Femur (tissue), 1 donor: ENCODE data around the gene PAM16.
A peak's percentile ranks its signal among the peaks of the same experiment; 100 is the strongest.
"Not testable (repeated sequence)": the region's sequence is repeated elsewhere in the genome, so short reads cannot be mapped to it uniquely, and the experiment has no call there.

Source experiments
- DNase-seq: peaks from one replicate; pipeline ENCODE4 v3.0.0-alpha.2; 2017

Gene PAM16

DNA sequence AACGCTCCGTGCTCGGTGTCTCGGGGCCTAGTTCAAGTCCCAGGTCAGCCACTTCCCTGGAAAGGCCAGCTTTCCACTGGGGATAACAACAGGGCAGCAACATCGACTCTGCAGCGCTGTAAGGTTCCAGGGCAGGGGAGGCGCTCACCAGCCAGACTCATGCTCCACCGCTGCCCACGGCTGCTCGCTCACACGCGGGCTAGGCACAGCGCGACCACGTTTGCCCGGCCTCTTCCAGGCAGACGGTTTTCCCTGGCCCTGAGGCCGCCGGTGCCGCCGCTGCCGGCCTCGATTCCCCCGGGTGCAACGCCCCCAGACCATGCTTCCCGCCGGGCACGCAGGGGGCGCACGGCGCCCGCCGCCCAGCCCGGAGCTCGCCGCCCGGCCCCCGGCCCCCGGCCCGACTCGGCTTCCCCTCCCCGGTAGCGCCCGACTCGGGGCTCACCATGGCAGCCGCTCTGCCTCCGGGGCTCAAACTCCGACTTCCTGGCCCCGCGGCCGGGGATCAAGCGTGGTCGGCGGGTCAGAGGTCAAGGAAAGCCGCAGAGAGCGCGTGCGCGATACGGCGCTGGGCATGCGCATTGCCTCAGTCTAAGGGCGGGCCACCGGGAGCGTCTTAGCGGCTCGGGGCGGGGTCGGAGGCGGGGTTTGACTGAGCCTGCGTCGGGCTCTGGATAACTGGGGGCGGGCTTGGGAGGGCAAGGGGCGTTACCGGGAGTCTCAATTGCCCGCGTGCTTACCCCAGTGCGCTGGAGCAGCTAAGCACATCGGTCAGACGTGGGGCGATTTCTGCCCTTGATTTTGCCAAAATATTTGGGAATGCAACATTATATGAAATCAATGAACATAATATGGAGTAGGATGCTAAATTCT is at the start of gene PAM16:
PAM16 (minus strand) TSS at position 535 of the 873 bp plus-strand sequence; CDS start at position 448, 87 bp downstream.
- peak; percentile 98 for DNase-seq

DNA sequence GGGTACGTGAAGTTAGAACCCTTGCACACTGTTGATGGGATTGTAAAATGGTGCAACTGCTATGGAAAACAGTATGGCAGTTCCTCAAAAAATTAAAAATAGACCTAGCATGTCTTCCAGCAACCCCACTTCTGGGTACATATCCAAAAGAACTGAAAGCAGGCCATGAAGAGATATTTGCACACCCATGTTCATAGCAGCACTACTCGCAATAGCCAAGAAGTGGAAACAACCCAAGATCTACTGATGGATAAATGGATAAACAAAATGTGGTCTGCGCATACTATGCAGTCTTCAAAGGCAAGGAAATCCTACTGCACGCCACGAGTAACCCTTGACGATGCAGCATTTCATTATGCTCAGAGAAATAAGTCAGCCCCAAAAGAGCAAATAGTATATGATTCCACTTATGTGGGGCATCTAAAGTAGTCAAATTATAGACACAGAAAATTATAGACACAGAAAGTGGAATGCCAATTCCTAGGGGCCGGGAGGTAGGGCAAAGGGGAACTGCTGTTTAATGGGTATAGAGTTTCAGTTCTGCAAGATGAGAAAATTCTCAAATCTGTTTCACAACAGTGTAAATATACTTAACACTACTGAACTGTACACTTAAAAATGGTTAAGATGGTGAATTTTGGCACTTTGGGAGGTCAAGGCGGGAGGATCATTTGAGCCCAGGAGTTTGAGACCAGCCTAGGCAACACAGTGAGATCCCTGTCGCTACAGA is 48.0 kb upstream of the PAM16 start:
- DNase-seq = no peak

DNA sequence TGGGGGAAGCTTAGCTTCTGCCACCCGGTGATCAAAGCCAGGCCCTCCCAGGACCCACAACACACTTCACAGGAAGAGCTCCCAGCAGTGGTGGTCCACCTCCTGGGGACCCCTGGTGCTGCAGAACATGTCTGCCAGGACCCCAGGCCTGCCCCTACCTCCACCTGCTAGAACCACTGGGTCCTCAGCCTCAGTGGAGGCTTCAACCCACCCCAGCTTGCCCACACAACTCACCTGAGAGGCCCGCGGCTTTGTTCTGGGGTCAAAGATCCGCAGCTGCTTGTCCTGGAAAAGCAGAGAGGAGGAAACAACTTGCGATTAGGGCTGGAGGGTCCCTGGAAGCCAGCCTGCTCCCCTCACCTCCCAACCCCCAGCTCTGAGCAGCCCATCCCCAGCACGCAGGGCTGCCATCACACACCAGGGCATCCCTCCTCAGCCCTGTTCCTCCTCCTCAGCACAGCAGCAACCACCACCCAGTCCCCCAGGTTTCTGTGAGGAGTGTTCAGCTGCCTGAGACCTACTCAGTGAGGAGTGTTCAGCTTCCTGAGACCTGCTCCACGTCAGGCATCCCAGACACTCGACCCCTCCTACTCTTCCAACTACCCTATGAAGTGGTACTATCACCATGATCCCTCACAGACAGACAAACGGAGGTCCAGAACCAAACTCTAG is 44.1 kb upstream of the PAM16 start:
- DNase-seq = peak; percentile 16

DNA sequence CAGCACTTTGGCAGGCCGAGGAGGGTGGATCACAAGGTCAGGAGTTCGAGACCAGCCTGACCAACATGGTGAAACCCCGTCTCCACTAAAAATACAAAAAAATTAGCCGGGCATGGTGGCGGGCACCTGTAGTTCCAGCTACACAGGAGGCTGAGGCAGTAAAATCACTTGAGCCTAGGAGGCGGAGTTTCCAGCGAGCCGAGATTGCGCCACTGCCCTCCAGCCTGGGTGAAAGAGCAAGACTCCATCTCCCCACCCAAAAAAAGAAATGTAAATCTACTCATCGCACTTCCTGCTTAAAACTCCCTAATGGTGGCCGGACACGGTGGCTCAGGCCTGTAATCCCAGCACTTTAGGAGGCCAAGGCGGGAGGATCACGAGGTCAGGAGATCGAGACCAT is 42.7 kb upstream of the PAM16 start:
- DNase-seq = not testable (repeated sequence)

DNA sequence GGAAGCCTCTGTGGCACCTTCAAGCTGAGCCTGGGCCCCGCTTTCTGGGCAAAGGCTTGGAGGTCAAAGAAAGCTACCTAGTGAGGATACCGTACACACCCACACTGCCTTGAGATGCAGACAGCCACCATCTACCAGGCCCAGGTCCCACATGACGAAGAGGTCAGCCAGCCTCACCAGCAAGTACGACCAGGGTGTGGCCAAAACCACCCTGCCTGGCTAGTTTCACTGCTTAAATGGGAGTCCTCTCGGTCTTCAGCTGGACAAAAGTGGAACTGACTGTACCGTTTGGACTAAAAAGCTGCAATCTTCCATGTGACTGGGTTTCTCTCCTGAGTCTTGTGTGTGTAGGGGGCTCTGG is 42.1 kb upstream of the PAM16 start:
- DNase-seq = peak; percentile 47

DNA sequence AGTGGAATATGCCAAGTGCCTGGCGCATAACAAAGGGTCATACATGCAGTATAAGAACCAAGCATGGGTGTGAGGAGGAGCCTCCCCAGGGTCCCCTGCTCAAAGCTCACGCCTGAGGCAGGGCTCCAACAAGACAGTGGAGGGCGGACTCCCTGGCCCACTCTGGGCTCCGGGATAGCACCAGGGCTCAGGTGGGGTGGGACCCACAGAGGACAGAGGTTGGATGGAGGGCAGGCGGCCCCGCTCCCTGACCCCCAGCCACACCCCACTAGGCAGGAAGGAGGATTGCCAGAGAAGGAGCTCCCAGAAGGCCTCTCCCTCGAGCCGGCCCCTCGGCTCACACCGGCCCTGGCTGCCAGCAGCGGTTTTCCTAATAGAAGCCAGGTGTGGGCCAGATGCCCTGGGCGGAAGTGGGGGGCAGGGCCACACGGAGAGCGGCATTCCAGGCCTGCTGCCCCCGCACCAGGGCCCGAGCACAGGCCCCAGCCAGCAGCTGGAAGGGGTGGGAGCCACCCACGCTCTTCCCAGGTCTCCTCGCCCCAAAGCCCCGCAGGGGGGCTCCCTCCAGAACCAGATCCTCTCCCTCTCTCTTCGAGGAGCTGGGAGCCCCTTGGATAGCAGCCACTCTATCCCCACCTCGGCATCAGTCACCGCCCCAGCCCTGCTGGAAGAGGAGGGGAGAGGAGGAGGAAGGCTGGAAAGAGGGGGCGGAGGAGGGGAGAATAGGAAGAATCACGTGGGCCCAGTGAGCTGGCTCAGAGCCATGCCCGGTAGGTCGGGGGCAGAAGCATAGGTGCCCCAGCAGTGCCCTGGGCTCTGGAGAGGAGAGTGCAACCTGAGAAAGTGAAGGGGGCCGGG is 41.5 kb upstream of the PAM16 start:
- peak; percentile 87 for DNase-seq

DNA sequence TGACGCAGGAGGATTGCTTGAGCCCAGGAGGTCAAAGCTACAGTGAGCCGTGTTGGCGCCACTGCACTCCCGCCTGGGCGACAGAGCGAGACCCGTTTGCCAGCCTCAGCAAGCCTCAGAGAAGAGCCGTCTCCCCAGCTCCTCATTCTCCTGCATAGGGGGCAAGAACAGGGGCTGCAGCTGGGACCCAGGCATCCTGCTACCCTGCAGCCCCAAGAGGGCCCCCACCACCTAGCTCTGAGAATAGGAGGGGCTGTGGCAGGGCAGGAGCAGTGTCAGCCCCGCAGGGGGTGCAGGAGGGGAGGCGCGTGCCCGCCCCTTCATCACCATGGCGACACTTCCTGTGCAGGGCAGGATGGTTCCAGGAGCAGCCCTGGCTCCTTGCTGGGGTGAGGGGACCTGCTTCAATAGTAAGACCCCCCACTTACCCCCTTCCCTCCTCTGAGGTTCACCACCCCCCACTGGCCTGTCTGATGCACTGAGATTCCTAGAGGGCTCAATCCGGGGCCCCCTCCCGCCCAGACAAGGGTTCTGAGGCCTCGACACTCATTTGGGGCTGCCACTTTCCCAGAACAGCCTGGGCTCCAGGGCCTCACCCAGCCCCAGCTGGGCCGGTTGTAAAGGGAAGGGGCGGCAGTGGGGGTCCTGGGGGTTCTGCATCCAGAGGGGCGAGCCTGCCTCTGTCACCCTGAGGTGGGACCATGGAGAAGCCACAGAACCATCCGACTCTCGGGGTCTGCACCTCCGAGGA is 40.7 kb upstream of the PAM16 start:
- DNase-seq = peak; percentile 37

DNA sequence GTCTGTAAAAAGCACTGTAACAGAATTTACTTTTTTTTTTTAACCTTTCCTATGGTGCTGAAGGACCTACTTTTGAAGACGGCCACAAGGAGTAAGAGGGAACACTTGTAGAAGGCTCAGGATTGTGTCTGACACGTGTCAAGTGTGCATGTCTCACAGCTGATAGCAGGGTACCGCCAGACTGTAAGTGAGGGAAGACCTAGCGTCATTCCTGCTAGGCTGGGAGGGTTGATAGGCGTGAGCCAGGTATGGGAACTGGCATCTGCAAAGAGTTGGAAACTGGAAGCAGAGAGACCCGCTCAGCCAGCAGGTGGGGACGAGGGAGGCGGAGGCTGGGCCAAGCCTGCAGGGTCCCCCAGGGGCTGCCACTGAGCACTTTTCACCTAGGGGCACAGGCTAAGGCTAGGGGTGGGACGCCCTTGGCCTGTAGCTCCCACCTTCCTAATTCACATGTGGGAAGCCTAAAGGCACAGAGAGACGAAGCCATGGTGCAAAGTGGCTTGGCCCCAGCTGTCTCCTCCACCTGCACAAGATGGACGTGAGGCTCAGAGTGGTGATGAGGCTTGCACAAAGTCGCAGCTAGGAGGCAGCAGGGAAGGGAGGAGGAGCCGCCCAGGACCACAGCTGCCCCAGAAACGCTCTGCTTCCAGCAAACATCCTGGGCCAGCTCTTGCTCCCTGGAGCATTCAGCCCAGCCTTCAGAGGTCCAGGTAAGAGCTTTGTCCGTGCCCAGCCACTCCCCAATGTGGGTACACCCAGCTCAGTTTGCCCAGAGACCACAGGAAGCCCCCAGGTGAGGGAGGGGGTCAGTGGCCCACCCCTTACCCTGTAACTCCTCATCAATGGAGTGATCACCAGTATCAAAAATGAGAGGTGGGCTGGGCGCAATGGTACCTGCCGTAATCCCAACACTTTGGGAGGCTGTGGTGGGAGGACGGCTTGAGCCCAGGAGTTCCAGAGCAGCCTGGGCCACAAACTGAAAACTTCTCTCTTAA is 39.4 kb upstream of the PAM16 start:
- no peak for DNase-seq

DNA sequence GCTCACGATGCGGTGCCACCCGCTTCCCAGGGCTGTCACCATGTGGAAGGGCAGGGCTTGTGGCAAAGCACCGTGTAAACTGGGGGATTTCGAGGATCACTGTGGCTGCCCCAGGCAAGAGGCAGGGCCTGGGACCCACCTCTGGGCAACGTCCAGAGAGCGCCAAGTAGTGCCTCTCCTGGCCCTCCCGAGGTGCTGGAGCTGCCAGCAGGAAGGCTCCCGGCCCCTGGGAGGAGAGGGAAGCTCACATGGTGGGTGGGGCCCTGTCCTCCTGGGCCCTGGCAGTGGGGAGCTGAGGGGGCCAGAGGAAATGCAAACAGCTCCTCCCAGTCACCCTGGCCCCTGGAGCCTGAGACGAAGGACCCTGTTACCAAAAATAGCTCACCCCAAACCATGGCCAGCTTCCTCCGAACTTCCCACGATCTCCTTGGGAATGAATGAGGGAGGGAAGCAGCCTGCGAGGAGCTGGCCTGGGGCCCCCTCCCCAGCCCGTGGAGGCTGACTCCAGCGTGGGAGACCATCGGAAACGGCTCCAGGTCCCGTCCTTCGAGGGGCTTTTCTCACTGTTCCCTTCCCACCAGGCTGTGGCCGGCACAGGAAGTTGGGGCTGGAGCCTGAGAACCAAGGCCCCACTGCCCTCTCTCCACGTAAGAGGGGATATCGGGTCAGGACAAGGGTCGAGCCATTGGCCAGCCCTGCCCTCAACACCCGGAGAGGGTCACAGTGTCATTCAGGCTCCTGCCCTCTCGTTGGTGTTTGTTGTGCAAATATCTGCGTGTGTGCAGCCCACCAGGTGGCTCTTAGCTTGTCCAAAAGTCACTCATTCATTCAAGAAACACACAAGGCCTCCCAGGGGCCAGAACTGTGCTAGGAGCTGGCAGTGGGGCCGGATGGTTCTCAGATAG is 38.2 kb upstream of the PAM16 start:
- peak; percentile 45 for DNase-seq

DNA sequence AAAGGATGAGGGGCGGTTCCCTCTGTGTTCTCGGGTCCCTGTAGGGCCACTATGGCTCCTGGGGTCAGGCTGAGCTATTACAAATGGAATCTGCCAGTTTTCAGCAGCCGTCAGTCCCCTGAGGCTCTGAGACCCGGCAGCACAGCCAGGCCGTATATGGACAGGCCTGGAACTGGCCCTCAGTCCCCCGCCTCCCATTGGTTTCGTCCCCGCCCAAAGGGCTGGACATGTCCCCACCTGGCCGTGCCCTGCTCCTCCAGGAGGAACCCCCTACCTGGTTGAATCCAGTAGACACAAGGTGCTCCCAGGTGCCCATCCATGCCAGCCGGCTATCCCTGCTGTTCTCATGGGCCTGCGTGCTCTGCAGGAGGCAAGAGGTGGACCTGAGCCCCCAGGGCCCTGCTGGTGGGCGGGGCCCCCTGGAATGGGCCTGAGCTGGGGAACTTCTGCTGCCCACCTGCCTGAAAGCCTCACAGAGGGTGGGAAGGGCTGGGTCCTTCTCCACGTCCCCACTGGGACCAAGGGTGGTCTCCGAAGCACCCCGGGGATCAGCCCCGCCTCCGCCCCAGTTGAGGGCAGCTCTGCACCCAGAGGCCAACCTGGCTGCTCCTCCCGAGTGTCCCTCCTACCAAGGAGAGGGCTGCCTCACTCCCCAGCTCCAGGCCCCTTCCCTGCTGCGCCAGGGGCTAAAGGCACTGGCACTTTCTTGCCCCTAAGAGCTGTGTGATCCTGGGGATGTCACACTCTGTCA is 37.3 kb upstream of the PAM16 start:
- peak; percentile 48 for DNase-seq

DNA sequence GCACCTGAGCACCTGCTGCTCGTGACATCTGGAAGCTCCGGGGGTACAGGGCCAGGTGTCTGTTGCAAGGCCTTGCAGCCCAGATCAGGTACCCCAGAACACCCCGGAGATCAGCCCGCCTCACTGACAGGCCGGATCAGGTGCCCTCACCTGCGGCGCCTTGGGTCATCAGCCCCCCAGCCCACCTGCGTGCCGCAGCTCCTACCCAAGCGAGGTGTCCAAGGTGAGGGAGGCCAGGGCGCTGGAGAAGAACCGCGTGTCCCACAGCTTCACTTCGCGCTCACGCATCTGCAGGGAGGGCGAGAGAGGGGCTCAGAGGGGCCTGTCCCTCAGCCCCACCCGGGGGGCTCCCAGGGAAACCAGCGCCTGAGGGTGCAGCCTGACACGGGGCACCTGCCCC is 36.7 kb upstream of the PAM16 start:
- DNase-seq = peak; percentile 29

DNA sequence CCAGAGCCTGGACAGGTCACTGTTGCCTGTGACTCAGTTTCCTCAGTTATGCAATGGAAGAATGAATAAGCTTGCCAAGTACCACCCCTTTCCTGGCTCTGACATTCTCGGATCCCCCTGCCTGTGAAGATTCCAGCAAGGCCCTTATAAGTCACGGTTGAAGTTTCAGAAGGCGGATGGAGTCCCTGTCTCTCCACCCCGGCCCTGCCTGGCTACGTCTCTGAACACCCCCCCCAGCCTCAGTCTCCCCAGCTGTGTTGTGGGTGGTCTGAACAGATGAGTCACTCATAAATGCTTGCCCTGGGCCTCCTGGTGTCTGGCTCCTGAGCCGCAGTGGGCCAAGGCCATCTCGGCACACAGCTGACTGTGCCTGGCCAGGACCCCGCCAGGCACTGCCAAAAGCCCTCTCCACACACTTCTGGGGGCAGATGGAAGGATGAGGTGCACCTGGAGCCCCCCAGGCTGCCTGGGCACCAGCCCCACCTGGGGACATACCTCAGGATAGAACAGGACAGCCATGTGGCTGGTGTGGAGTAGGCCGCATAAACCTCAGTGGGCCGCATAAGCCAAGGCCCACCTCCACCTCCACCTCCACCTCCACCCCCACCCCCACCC is 35.9 kb upstream of the PAM16 start:
- DNase-seq = peak; percentile 32

DNA sequence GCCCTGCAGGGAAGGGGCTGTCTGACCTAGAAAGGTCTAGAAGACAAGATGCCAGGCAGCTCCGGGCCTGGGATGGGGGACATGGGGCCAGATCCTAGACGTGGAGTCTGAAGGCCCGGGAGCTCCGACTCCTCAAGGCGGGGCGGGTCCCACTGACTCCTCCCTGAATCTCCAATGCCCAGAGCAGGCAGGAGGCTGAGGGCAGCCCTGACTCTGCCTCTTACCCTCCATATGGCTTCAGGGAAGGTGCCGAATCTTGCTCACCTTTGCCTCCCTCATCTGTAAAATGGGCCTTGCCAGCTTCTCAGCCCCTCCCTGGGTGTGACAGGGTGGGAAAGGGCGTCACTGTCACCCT is 35.3 kb upstream of the PAM16 start:
- no peak for DNase-seq

DNA sequence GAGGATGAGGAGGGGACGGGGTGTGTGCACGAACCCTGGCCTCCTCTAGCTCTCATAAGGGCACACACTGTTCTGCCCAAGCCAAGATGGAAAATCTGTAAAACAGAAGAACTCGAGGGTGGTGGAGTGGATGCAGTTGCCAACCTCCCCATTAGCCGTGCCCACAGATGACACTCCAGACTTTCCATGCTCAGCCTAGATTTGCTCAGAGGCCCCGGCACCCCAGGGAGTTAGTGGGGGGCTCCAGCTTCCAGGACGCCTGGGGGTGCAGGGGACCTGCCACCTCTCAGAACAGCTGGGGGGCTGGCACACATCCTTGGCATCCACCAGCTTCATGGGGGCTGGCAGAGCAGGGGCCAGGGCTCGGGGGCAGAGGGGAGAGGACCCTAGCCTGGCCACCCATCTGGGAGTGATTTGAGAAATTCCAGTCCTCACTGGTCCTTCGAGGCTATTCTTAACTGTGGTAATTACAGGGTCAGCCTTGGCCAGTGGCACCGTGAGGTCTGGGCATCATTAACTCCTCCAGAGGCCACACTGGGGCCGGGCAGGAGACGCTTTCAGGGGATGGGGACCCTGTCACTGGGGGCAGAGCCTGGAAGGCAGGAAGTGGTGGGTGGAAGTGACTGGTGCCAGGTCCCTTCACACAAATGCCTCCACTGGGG is 34.8 kb upstream of the PAM16 start:
- DNase-seq = peak; percentile 78

DNA sequence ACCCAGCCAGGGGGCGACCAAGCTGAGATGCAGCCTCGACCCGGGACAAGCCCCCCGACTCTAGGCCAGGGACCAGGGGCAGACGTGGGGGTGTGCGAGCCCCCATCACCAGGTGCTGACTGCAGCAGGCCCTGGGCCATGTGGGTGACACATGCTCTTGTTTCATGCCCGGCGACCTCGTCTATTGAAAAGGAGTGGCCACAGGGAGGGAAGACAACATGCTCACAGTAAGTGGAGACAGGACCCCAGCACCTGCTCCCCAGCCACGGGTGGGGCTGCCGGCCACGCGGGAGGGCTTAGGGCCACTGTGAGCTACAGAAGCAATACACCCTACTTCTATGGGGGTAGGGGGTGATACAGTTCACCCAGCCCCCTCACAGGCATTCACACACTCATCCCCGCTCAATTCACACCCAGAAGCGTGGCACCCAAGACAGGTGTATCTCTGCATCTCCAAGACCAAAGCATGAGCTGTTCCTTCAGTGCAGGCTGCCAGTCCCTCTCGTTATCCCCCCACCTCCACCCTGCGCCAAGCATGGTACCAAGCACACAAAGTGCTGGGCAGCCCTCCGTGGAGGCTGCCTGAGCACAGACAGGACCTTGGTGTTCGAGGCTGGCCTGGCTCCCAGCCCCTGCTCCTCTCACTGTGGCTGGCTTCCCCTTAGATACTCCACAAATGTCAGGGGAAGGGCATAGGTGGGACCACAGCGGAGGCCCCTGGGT is 34.1 kb upstream of the PAM16 start:
- DNase-seq = no peak

DNA sequence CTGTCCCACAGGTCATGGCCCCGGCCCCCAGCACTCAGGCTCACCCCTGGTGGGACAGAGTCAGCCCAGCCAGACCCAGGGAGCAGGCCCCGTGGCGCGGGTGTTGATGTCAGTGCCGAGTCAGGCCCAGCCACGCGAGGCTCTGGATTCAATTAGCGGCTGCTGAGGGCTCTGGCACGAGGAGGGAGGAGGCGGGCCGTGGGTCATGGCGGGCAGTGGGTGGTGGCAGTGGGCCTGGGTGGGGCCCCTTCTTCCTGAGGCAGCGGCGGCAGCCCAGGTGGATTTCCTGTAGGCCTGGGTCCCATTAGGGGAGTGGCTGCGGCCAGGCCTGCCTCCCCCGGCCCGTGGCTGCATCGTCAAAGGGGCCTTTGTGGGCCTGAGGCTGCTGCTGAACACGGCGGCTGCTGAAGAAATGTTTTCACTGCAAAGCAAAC is 33.4 kb upstream of the PAM16 start:
- peak; percentile 90 for DNase-seq
